ENCODE measurements around the gene KCNIP3. TPM values are rescaled to one million over a fixed set of nuclear protein-coding genes. Genes with fewer than 3 reads are reported as not detected.

The KCNIP3 gene
- total and polyA plus RNA-seq, 2 donors (not counting 1 experiment from before 2014, with no cell fraction given): not detected

DNA sequence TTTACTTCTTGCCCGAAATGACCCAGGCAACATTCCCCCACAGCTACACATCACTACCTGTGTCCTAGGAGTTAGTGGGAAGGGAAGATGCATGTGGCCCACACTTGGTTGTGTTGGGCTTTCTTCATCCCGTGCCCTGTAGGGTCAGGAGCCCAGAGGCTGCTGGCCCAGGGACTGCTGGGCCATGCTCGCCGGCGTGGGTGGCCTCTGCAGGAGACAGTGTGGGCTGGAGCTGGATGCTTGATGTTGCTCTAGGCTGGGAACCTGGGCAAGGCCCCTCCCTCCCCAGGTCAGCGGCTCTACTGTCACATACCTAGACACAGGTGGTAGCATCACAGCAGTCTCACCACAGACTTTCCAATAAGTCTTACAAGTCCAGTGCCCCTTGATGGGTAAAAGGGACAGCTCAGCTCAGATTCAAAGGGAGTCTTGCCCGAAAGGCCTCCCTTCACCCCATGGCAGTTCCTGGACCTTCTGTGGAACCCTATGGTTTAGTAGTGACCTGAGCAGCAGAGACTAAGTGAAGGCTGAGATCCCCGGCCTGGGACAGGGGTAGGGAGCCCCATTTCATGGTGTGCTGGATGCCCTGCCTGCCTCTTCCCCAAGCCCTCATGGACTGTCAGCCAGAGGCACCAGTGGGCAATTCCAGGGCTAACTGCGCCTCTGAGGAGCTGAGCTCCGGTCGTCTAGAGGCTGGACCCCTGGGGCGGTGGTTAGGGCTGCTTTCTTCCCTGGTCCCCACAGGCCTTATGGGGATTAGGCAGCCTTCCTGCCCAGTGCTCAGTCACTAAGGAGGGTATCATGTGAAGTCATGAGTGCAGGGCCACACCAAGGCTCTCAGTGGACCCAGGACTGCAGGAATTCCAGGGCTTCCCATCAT, 59.9 kb downstream of the KCNIP3 start:
- Mint-ChIP-seq H3K4me1 (no peaks in the 10 kb centered on the region), H3K27ac (no peak overlapping the region), H3K9me3 (ENCODE audit: insufficient read depth) (no peaks in the 10 kb centered on the region), H3K27me3 (peaks cover 4% of the 10 kb centered on the region), H3K4me3 (no peak overlapping the region)
- Histone ChIP-seq H3K36me3 (replicated peaks in 1 of 2; ENCODE audit: control extremely low read depth in 1 of 2, control insufficient read depth in 1 of 2, extremely low read depth in 1 of 2, insufficient read depth in 2 of 2, low read length in 1 of 2) (no peaks in the 10 kb centered on the region), H4K20me1 (ENCODE audit: control insufficient read depth, insufficient read depth, low read length, poor library complexity, severe bottlenecking) (no peaks in the 10 kb centered on the region), H3K79me2 (ENCODE audit: control insufficient read depth, insufficient read depth, low read length) (no peaks in the 10 kb centered on the region), H3K4me2 (replicated peaks; ENCODE audit: low read depth, low read length, poor library complexity, severe bottlenecking) (no peak overlapping the region), H3K4me3 (ENCODE audit: control extremely low read depth in 1 of 5, extremely low read depth in 1 of 5, insufficient read depth in 1 of 5, low read depth in 2 of 5, low read length in 4 of 5) (no peak overlapping the region), H3K9me3 (ENCODE audit: control extremely low read depth in 1 of 3, control insufficient read depth in 2 of 3, insufficient read depth in 1 of 3, low read length in 2 of 3) (peaks cover 0 to 10% (median 0%) of the 10 kb centered on the region in 3 donors), H3K27me3 (replicated peaks in 1 of 4; ENCODE audit: control extremely low read depth in 1 of 4, control insufficient read depth in 3 of 4, insufficient read depth in 4 of 4, low read length in 3 of 4) (peaks cover 0 to 5% (median 0%) of the 10 kb centered on the region in 4 experiments), H3K9ac (ENCODE audit: low read length) (no peak overlapping the region), H3K4me1 (ENCODE audit: control insufficient read depth in 2 of 2, insufficient read depth in 2 of 2, low read length in 2 of 2) (no peaks in the 10 kb centered on the region), H2AFZ (ENCODE audit: insufficient read depth, low read depth, low read length, poor library complexity, severe bottlenecking) (no peak overlapping the region), H3K27ac (ENCODE audit: low read length in 2 of 2) (no peak overlapping the region)
- CTCF ChIA-PET: no interaction called here
- intact Hi-C loops (cut with micrococcal nuclease): no loop called here
- no peak for DNase-seq
- WGBS (ENCODE audit: insufficient coverage): 89% methylated on average over 10 of the region's 12 CpGs
- ATAC-seq (ENCODE audit: low read depth): no peak
- POLR2A ChIA-PET: interaction anchor here (1.1 kb wide), 1 partner anchor 88 kb away, joined by 3 read pairs; no protein-coding TSS in a partner anchor
- no peak for TF ChIP-seq EZH2 (IDR thresholded peaks at IDR 0.05; ENCODE audit: borderline replicate concordance, insufficient read depth, low read depth, low read length, poor library complexity, severe bottlenecking)
- TF ChIP-seq, protein P1, sequence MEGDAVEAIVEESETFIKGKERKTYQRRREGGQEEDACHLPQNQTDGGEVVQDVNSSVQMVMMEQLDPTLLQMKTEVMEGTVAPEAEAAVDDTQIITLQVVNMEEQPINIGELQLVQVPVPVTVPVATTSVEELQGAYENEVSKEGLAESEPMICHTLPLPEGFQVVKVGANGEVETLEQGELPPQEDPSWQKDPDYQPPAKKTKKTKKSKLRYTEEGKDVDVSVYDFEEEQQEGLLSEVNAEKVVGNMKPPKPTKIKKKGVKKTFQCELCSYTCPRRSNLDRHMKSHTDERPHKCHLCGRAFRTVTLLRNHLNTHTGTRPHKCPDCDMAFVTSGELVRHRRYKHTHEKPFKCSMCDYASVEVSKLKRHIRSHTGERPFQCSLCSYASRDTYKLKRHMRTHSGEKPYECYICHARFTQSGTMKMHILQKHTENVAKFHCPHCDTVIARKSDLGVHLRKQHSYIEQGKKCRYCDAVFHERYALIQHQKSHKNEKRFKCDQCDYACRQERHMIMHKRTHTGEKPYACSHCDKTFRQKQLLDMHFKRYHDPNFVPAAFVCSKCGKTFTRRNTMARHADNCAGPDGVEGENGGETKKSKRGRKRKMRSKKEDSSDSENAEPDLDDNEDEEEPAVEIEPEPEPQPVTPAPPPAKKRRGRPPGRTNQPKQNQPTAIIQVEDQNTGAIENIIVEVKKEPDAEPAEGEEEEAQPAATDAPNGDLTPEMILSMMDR (IDR thresholded peaks at IDR 0.05): no peak

DNA sequence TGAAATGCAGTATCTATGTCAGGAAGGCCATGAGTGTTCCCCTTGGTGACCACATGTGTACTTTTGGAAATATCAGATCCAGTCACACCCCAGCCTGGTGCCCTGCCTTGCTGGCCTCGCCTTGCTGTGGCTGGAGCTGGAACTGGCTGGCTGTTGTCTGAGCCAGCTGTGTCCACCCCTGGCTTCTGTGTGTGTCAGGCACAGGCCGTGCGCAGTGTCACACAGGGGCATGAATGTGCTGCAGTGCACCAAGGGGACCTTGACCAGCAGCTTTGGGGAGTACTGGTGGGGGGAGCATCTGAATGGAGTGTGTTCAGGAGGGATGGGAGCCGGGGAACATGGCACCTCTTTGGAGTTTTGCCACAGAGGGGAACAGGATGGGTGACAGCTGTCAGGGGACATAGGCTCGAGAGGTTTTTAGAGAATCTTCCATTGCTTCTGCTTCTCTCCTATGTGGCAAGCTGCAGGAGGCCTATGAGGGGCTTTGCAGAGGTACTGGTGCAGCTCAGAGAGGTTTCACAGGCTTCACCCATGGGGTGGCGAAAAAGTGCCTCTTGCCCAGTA, 60.7 kb downstream of the KCNIP3 start:
- intact Hi-C loops (cut with micrococcal nuclease): no loop called here
- WGBS (ENCODE audit: insufficient coverage): 94% methylated on average over 6 of the region's 6 CpGs

More for the DNA sequence above, 60.7 kb downstream of the KCNIP3 start:
- Mint-ChIP-seq H3K4me1 (no peaks in the 10 kb centered on the region), H3K27ac (no peak overlapping the region), H3K9me3 (ENCODE audit: insufficient read depth) (no peaks in the 10 kb centered on the region), H3K27me3 (peaks cover 4% of the 10 kb centered on the region), H3K4me3 (no peak overlapping the region)
- ChIA-PET POLR2A (interaction anchor here (1.1 kb wide), 1 partner anchor 88 kb away, joined by 3 read pairs; no protein-coding TSS in a partner anchor), CTCF (no interaction called here)
- Histone ChIP-seq H2AFZ (ENCODE audit: insufficient read depth, low read depth, low read length, poor library complexity, severe bottlenecking) (no peak overlapping the region), H4K20me1 (ENCODE audit: control insufficient read depth, insufficient read depth, low read length, poor library complexity, severe bottlenecking) (no peaks in the 10 kb centered on the region), H3K27ac (ENCODE audit: low read length in 2 of 2) (no peak overlapping the region), H3K9me3 (ENCODE audit: control extremely low read depth in 1 of 3, control insufficient read depth in 2 of 3, insufficient read depth in 1 of 3, low read length in 2 of 3) (peaks cover 0 to 10% (median 0%) of the 10 kb centered on the region in 3 donors), H3K4me2 (replicated peaks; ENCODE audit: low read depth, low read length, poor library complexity, severe bottlenecking) (no peak overlapping the region), H3K36me3 (replicated peaks in 1 of 2; ENCODE audit: control extremely low read depth in 1 of 2, control insufficient read depth in 1 of 2, extremely low read depth in 1 of 2, insufficient read depth in 2 of 2, low read length in 1 of 2) (no peaks in the 10 kb centered on the region), H3K9ac (ENCODE audit: low read length) (no peak overlapping the region), H3K4me1 (ENCODE audit: control insufficient read depth in 2 of 2, insufficient read depth in 2 of 2, low read length in 2 of 2) (no peaks in the 10 kb centered on the region), H3K27me3 (replicated peaks in 1 of 4; ENCODE audit: control extremely low read depth in 1 of 4, control insufficient read depth in 3 of 4, insufficient read depth in 4 of 4, low read length in 3 of 4) (peaks cover 0 to 5% (median 0%) of the 10 kb centered on the region in 4 experiments), H3K79me2 (ENCODE audit: control insufficient read depth, insufficient read depth, low read length) (no peaks in the 10 kb centered on the region), H3K4me3 (ENCODE audit: control extremely low read depth in 1 of 5, extremely low read depth in 1 of 5, insufficient read depth in 1 of 5, low read depth in 2 of 5, low read length in 4 of 5) (no peak overlapping the region)
- DNase-seq (no peak), ATAC-seq (ENCODE audit: low read depth) (no peak)
- TF ChIP-seq, protein P1 (IDR thresholded peaks at IDR 0.05): no peak
- no peak for TF ChIP-seq EZH2 (IDR thresholded peaks at IDR 0.05; ENCODE audit: borderline replicate concordance, insufficient read depth, low read depth, low read length, poor library complexity, severe bottlenecking)

All from B cell (primary cell).